H1 (cell line): Measurements from ENCODE around the gene IFNA16. TPM values are rescaled to one million over a fixed set of nuclear protein-coding genes. Genes with fewer than 3 reads are reported as not detected.
"Not testable (repeated sequence)": the region's sequence is repeated elsewhere in the genome, so short reads cannot be mapped to it uniquely, and the experiment has no call there.

Experiments used
- CTCF ChIA-PET: fragments of 300-600 bp; sonication (Branson Sonifier 250); formaldehyde crosslinking; loops from one replicate; lab custom pipeline; 2021; ENCODE audit not compliant: partially characterized antibody; lab: Charles Lee
- POLR2A ChIA-PET: fragments of 300-600 bp; sonication (Branson Sonifier 250); formaldehyde crosslinking; loops from one replicate; lab custom pipeline; 2021; ENCODE audit warnings: inconsistent platforms; ENCODE audit not compliant: partially characterized antibody; lab: Charles Lee
- DNase-seq, 2 experiments: peaks; one replicate each; pipeline versions ENCODE4 v3.0.0 to v3.0.0-alpha.2; 2010 to 2022; ENCODE audit warnings: low spot score in 2 of 2, low read depth in 1 of 2, mixed read lengths in 1 of 2
- FAIRE-seq: peaks from 2 replicates; lab custom pipeline; 2011; peaks lifted over from hg19 to GRCh38; lab: Jason Lieb, UNC
- H2AFZ ChIP-seq: 2 replicates; pipeline ENCODE4 v1.8.1; 2012; ENCODE audit warnings: low read length, inconsistent platforms
- H2AK5ac ChIP-seq: 2 replicates; pipeline ENCODE4 v1.6.1; 2013; ENCODE audit warnings: low read depth, low read length
- H2BK120ac ChIP-seq: replicated peaks from 2 replicates; pipeline ENCODE3; 2013; ENCODE audit warnings: low read depth, low read length, inconsistent platforms
- H2BK12ac ChIP-seq: 2 replicates; pipeline ENCODE4 v1.6.1; 2013; ENCODE audit warnings: low read depth, low read length
- H2BK15ac ChIP-seq: 2 replicates; pipeline ENCODE4 v1.6.1; 2013; ENCODE audit warnings: low read length
- H2BK20ac ChIP-seq: 2 replicates; pipeline ENCODE4 v1.6.1; 2013; ENCODE audit warnings: low read length
- H2BK5ac ChIP-seq: 2 replicates; pipeline ENCODE4 v1.6.1; 2013; ENCODE audit warnings: low read depth, low read length
- H3K14ac ChIP-seq: 2 replicates; pipeline ENCODE4 v1.6.1; 2013; ENCODE audit warnings: inconsistent platforms; ENCODE audit not compliant: insufficient read length
- H3K18ac ChIP-seq: 2 replicates; pipeline ENCODE4 v1.6.1; 2013; ENCODE audit warnings: low read length; ENCODE audit errors: extremely low read depth
- H3K23ac ChIP-seq: 2 replicates; pipeline ENCODE4 v1.6.1; 2013; ENCODE audit warnings: inconsistent platforms; ENCODE audit not compliant: insufficient read length
- H3K23me2 ChIP-seq: 2 replicates; pipeline ENCODE4 v1.6.1; 2013; ENCODE audit warnings: low read depth, low read length
- H3K27ac ChIP-seq: 2 replicates; pipeline ENCODE4 v1.6.1; 2011; ENCODE audit warnings: low read depth, low read length, inconsistent platforms
- H3K27me3 ChIP-seq, 4 experiments: replicated peaks in 1 of 4; 1 replicate in 1 of 4; 2 replicates in 3 of 4; pipeline versions ENCODE4 v1.6.1 to v1.8.1; 2011 to 2013; ENCODE audit warnings: low read length in 3 of 4, mild to moderate bottlenecking in 3 of 4, inconsistent platforms in 2 of 4, mixed read lengths in 2 of 4, moderate library complexity in 1 of 4; ENCODE audit not compliant: control insufficient read depth in 3 of 4, insufficient read depth in 3 of 4; ENCODE audit errors: extremely low read depth in 1 of 4
- H3K36me3 ChIP-seq, 4 experiments: 2 replicates each; pipeline versions ENCODE4 v1.6.1 to v1.8.1; 2011 to 2013; ENCODE audit warnings: mild to moderate bottlenecking in 4 of 4, low read length in 3 of 4, moderate library complexity in 2 of 4, control low read depth in 1 of 4, inconsistent platforms in 1 of 4; ENCODE audit not compliant: insufficient read depth in 4 of 4, control insufficient read depth in 2 of 4
- H3K4ac ChIP-seq: replicated peaks from 2 replicates; pipeline ENCODE3; 2013; ENCODE audit warnings: low read length, low read depth, mixed read lengths, inconsistent platforms; ENCODE audit not compliant: insufficient read length
- H3K4me1 ChIP-seq, 4 experiments: replicated peaks in 1 of 4; 1 replicate in 1 of 4; 2 replicates in 3 of 4; pipeline versions ENCODE4 v1.6.1 to v1.8.1; 2011 to 2013; ENCODE audit warnings: low read length in 3 of 4, inconsistent platforms in 2 of 4, mixed read lengths in 1 of 4; ENCODE audit not compliant: insufficient read depth in 4 of 4, control insufficient read depth in 3 of 4
- H3K4me2 ChIP-seq, 2 experiments: 2 replicates each; pipeline versions ENCODE4 v1.6.1 to v1.8.1; 2011 to 2013; ENCODE audit warnings: low read depth in 2 of 2, low read length in 2 of 2, control low read depth in 1 of 2, inconsistent platforms in 1 of 2, mild to moderate bottlenecking in 1 of 2; ENCODE audit not compliant: insufficient read depth in 1 of 2
- H3K4me3 ChIP-seq, 4 experiments: fragments of 200-600, 300-600 bp in 1 of 4; sonication (generic), shearing (Covaris generic), sonication (Bioruptor Twin) in 1 of 4; 2 replicates each; pipeline versions ENCODE4 v1.5.1 to v1.8.1; 2011 to 2016; ENCODE audit warnings: low read length in 4 of 4, low read depth in 3 of 4, control low read depth in 2 of 4, inconsistent platforms in 2 of 4, mild to moderate bottlenecking in 2 of 4, mixed read lengths in 1 of 4, moderate library complexity in 1 of 4; ENCODE audit not compliant: insufficient read depth in 2 of 4; ENCODE audit errors: extremely low read depth in 1 of 4
- H3K56ac ChIP-seq: replicated peaks from 2 replicates; pipeline ENCODE3; 2013; ENCODE audit warnings: low read depth, mild to moderate bottlenecking, mixed read lengths, low read length, inconsistent platforms; ENCODE audit not compliant: insufficient read length
- H3K79me1 ChIP-seq: 2 replicates; pipeline ENCODE4 v1.6.1; 2013; ENCODE audit warnings: low read depth, low read length, control low read depth
- H3K79me2 ChIP-seq, 2 experiments: 2 replicates each; pipeline versions ENCODE4 v1.6.1 to v1.8.1; 2012 to 2013; ENCODE audit warnings: low read length in 2 of 2, mild to moderate bottlenecking in 2 of 2, inconsistent platforms in 1 of 2; ENCODE audit not compliant: insufficient read depth in 2 of 2, control insufficient read depth in 1 of 2
- H3K9ac ChIP-seq, 4 experiments: replicated peaks in 1 of 4; 1 replicate in 1 of 4; 2 replicates in 3 of 4; pipeline versions ENCODE4 v1.6.1 to v1.8.1; 2011 to 2013; ENCODE audit warnings: low read depth in 3 of 4, low read length in 3 of 4, control low read depth in 2 of 4, mild to moderate bottlenecking in 2 of 4, moderate library complexity in 2 of 4, inconsistent platforms in 1 of 4; ENCODE audit errors: extremely low read depth in 1 of 4
- H3K9me3 ChIP-seq, 2 experiments: 2 replicates each; pipeline versions ENCODE4 v1.6.1 to v1.8.1; 2012 to 2013; ENCODE audit warnings: mild to moderate bottlenecking in 2 of 2, moderate library complexity in 2 of 2, control low read depth in 1 of 2, inconsistent platforms in 1 of 2, low read depth in 1 of 2, low read length in 1 of 2, mixed read lengths in 1 of 2; ENCODE audit not compliant: insufficient read depth in 2 of 2
- H4K20me1 ChIP-seq, 2 experiments: replicated peaks in 1 of 2; 2 replicates each; pipeline versions ENCODE3 to v1.8.1; 2011 to 2013; ENCODE audit warnings: inconsistent platforms in 2 of 2, low read length in 2 of 2, mild to moderate bottlenecking in 1 of 2; ENCODE audit not compliant: insufficient read depth in 2 of 2, control insufficient read depth in 1 of 2
- H4K5ac ChIP-seq: 2 replicates; pipeline ENCODE4 v1.6.1; 2013; ENCODE audit warnings: low read length, low read depth, mixed read lengths, inconsistent platforms; ENCODE audit not compliant: insufficient read length
- H4K8ac ChIP-seq: 2 replicates; pipeline ENCODE4 v1.8.0; 2013; ENCODE audit warnings: mild to moderate bottlenecking, moderate library complexity, low read length, inconsistent platforms; ENCODE audit not compliant: insufficient read depth; ENCODE audit errors: extremely low read depth
- H4K91ac ChIP-seq: replicated peaks from 2 replicates; pipeline ENCODE3; 2013; ENCODE audit warnings: low read length, mixed read lengths, inconsistent platforms; ENCODE audit not compliant: insufficient read length
- WGBS, 2 experiments: shearing (Covaris generic) in 1 of 2; methylation state at CpG; one replicate each; pipeline versions ENCODE4 v1.1.6 to v1.1.7; 2013 to 2015; ENCODE audit warnings: low lambda C conversion rate in 2 of 2, mixed read lengths in 2 of 2, inconsistent platforms in 1 of 2, low coverage in 1 of 2, missing lambda C conversion rate in 1 of 2; ENCODE audit not compliant: insufficient replicate concordance in 2 of 2, insufficient coverage in 1 of 2, insufficient read length in 1 of 2; ENCODE audit errors: extremely low coverage in 1 of 2, missing lambda C conversion rate in 1 of 2; 5-methylcytosine and 5-hydroxymethylcytosine counted together
- polyA plus RNA-seq, 7 experiments: library from polyadenylated mRNA; depleted of rRNA in 3 of 7; stranded (reverse) in 5 of 7; unstranded in 2 of 7; fragments of >200 nt in 5 of 7; fragments of 200-250 nt in 2 of 7; gene quantifications; 1 replicate in 5 of 7; 2 replicates in 1 of 7; 4 replicates in 1 of 7; pipeline versions ENCODE4 v1.2.1 to v1.2.3, GENCODE V29; 2011 to 2013; ENCODE audit warnings: missing spikeins in 2 of 7, mixed read lengths in 2 of 7
- total RNA-seq: library from RNA; stranded (reverse); fragmentation: NEBNext Ultra II Directional; extraction: Animal tissue kit (Norgen Biotek cat#: 25700); gene quantifications from 2 replicates; pipeline ENCODE4 v1.2.1, GENCODE V29; 2021

IFNA16 gene
- total and polyA plus RNA-seq, 2 of the 8 experiments (the other 6 are each of a cell fraction or from before 2014, with no cell fraction given), result not detected

- CTCF ChIA-PET, result interaction anchor here (1.5 to 2.7 kb wide), 2 partner anchors 12 to 19 kb away, joined by 4 to 10 read pairs; no protein-coding TSS in a partner anchor
- POLR2A ChIA-PET, result not testable (repeated sequence)
Measured at GRCh38 chr9:21202105-21202504, 15.0 kb downstream of the IFNA16 start, which contains the start of gene IFNA7. Gene IFNA7, minus strand, starts transcription at chr9:21202205. Its CDS starts 40 bp downstream, at chr9:21202165.

More at GRCh38 chr9:21202105-21202504, 15.0 kb downstream of the IFNA16 start, which contains the start of gene IFNA7:
- not testable (repeated sequence) for H2BK15ac ChIP-seq, H3K14ac ChIP-seq, FAIRE-seq, H3K56ac ChIP-seq, H3K9me3 ChIP-seq, H2BK12ac ChIP-seq, H3K18ac ChIP-seq, H3K36me3 ChIP-seq, H3K79me1 ChIP-seq, H3K23me2 ChIP-seq, H2BK5ac ChIP-seq, H2BK20ac ChIP-seq, H3K4me1 ChIP-seq, H3K4me3 ChIP-seq, H4K8ac ChIP-seq, H3K27me3 ChIP-seq, H4K5ac ChIP-seq, H2AFZ ChIP-seq, H3K27ac ChIP-seq, H4K91ac ChIP-seq, H3K4me2 ChIP-seq, H3K9ac ChIP-seq, DNase-seq, H3K4ac ChIP-seq, H4K20me1 ChIP-seq, H2BK120ac ChIP-seq, H2AK5ac ChIP-seq, H3K79me2 ChIP-seq, H3K23ac ChIP-seq
- WGBS, 2 experiments, result 82% methylated on average over 4 of the region's 4 CpGs; no CpG with 5 or more reads in 1 of the 2 experiments
